Measurements from ENCODE around the gene MPPED2.

- TF ChIP-seq, protein P1, sequence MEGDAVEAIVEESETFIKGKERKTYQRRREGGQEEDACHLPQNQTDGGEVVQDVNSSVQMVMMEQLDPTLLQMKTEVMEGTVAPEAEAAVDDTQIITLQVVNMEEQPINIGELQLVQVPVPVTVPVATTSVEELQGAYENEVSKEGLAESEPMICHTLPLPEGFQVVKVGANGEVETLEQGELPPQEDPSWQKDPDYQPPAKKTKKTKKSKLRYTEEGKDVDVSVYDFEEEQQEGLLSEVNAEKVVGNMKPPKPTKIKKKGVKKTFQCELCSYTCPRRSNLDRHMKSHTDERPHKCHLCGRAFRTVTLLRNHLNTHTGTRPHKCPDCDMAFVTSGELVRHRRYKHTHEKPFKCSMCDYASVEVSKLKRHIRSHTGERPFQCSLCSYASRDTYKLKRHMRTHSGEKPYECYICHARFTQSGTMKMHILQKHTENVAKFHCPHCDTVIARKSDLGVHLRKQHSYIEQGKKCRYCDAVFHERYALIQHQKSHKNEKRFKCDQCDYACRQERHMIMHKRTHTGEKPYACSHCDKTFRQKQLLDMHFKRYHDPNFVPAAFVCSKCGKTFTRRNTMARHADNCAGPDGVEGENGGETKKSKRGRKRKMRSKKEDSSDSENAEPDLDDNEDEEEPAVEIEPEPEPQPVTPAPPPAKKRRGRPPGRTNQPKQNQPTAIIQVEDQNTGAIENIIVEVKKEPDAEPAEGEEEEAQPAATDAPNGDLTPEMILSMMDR (IDR thresholded peaks at IDR 0.05) = no peak
- no peak for TF ChIP-seq POLR2A (IDR thresholded peaks at IDR 0.05)
Observed at GRCh38 chr11:30360741-30361140, 225.4 kb downstream of the MPPED2 start.
